Measurements from ENCODE around the gene ADGRF1.

DNA sequence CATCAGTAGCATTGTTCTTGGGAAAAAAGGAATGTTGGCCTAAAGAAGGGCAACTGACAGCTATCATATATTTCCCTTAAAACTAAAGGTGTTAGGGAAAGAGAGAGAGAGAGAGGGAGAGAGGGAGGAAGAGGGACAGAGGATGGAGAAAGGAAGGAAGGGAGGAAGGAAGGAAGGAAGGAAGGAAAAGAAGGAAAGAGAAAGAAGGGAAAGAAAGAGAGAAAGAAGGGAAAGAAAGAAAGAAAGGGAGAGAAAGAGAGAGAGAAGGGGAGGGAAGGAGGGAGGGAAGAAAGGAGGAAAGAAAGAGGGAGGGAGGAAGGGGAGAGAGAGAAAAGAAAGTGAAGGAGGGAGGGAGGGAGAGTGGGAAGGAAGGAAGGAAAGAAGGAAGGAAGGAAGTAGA lies 82.7 kb downstream of the ADGRF1 start:
- TF ChIP-seq, protein P1, sequence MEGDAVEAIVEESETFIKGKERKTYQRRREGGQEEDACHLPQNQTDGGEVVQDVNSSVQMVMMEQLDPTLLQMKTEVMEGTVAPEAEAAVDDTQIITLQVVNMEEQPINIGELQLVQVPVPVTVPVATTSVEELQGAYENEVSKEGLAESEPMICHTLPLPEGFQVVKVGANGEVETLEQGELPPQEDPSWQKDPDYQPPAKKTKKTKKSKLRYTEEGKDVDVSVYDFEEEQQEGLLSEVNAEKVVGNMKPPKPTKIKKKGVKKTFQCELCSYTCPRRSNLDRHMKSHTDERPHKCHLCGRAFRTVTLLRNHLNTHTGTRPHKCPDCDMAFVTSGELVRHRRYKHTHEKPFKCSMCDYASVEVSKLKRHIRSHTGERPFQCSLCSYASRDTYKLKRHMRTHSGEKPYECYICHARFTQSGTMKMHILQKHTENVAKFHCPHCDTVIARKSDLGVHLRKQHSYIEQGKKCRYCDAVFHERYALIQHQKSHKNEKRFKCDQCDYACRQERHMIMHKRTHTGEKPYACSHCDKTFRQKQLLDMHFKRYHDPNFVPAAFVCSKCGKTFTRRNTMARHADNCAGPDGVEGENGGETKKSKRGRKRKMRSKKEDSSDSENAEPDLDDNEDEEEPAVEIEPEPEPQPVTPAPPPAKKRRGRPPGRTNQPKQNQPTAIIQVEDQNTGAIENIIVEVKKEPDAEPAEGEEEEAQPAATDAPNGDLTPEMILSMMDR (conservative IDR thresholded peaks at IDR 0.05; ENCODE audit: low read depth, low read length): no peak
- TF ChIP-seq EZH2 (IDR thresholded peaks at IDR 0.05; ENCODE audit: low read length, unreplicated experiment) (no peak), EZH2phosphoT487 (IDR thresholded peaks at IDR 0.05; ENCODE audit: borderline replicate concordance, low read length) (no peak)

Data from PC-3 (cell line).